ENCODE measurements around the gene SULT1A3.
"Not testable (repeated sequence)": the region's sequence is repeated elsewhere in the genome, so short reads cannot be mapped to it uniquely, and the experiment has no call there.

The SULT1A3 gene

GRCh38 chr16:30199049-30199448 is at the start of gene SULT1A3:
TSS of gene SULT1A3 (plus strand) at chr16:30199255. CDS start at chr16:30200729, 1,474 bp downstream.
- DNase-seq (ENCODE audit: low spot score) = not testable (repeated sequence)

DNA sequence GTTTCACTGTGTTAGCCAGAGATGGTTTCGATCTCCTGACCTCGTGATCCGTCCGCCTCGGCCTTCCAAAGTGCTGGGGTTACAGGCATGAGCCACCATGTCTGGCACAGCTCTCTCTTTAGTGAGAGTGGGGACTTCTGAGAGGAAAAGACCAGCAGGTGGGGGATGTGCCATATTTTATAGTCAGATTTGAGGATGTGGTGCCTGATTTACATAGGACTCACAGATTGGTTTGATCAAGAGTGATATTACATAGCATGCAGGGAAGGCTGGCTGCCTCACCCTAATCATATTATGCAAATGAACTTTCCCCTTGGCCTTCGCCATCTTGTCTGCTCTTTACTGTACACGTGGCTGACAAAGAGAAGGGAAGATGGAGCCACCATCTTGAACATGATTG is 48.0 kb upstream of the SULT1A3 start:
- no peak for DNase-seq (ENCODE audit: low spot score)

DNA sequence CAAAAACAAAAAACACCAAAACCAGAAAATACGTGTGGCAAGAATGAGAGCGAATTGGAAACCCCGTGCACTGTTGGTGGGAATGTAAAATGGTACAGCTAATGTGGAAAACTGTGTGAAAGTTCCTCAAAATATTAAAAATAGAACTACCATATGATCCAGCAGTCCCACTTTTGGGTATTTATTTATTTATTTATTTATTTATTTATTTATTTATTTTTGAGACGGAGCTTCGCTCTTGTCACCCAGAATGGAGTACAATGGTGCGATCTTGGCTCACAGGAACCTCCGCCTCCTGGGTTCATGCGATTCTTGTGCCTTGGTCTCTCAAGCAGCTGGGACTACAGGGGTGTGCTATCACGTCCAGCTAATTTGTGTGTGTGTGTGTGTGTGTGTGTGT is 46.5 kb upstream of the SULT1A3 start:
- no peak for DNase-seq (ENCODE audit: low spot score)

GRCh38 chr16:30155188-30155587 is 43.9 kb upstream of the SULT1A3 start:
- DNase-seq (ENCODE audit: low spot score) = no peak

GRCh38 chr16:30157214-30157613 is 41.8 kb upstream of the SULT1A3 start:
- no peak for DNase-seq (ENCODE audit: low spot score)

- no peak for DNase-seq (ENCODE audit: low spot score)
These were observed 35.5 kb upstream of the SULT1A3 start for GRCh38 chr16:30163538-30163937.

DNA sequence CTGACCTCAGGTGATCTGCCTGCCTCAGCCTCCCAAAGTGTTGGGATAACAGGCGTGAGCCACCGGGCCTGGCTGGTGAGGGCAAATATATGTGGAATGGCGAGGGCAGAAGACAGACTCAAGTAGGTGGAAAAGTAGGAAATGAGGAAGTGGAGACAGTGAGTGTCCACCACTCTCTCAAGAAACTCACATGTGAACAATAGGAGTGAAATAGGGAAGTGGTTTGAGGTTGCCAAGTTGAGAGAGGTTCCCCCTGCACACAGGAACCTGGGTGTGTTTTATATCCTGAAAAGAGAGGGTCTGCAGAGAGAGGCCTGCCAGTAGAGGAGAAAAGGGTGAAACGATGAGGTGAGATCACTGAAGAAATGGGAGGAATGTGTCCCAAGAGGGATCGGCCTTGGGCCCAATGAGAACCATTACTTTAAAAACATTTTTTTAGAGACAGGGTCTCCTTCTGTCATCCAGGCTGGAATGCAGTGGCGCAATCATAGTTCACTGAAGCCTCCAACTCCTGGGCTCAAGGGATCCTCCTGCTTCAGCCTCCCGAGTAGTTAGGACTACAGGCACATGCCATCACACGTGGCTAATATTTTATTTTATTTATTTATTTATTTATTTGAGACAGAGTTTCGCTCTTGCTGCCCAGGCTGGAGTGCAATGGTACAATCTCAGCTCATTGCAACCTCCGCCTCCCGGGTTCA is 32.7 kb upstream of the SULT1A3 start:
- no peak for DNase-seq (ENCODE audit: low spot score)

GRCh38 chr16:30168746-30169145 is 30.3 kb upstream of the SULT1A3 start:
- not testable (repeated sequence) for DNase-seq (ENCODE audit: low spot score)

- DNase-seq (ENCODE audit: low spot score) = not testable (repeated sequence)
These were observed 29.6 kb upstream of the SULT1A3 start for GRCh38 chr16:30169416-30169815.

- DNase-seq (ENCODE audit: low spot score) = not testable (repeated sequence)
These were observed 28.9 kb upstream of the SULT1A3 start for GRCh38 chr16:30170145-30170544.

DNA sequence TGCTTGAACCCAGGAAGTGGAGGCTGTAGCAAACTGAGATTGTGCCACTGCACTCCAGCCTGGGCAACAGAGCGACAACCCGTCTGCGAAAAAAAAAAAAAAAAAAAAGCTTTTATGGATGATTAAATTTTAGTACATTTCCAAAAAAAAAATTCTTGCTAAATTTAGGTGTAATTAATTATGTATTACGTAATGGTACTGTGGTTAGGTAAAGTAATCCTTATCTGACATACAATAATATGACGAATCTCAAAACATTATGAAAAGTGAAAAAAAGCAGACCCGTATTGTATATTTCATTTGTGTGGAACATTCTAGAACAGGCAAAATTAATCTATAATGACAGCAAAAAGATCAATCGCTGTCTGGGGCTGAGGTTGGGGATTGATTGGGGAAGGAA is 26.0 kb upstream of the SULT1A3 start:
- no peak for DNase-seq (ENCODE audit: low spot score)

DNA sequence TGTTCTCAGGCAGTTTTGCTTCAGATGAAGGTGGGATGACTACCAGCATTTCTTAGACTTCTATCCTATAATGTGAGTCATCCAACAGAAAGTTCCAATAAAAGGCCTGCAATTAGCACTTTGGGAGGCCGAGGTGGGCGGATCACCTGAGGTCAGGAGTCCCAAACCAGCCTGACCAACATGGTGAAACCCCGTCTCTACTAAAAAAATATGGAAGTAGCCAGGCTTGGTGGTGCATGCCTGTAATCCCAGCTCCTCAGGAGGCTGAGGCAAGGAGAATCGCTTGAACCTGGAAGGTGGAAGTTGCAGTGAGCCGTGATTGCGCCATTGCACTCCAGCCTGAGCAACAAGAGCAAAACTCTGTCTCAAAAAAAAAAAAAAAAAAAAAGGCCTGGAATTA is 22.2 kb upstream of the SULT1A3 start:
- not testable (repeated sequence) for DNase-seq (ENCODE audit: low spot score)

DNA sequence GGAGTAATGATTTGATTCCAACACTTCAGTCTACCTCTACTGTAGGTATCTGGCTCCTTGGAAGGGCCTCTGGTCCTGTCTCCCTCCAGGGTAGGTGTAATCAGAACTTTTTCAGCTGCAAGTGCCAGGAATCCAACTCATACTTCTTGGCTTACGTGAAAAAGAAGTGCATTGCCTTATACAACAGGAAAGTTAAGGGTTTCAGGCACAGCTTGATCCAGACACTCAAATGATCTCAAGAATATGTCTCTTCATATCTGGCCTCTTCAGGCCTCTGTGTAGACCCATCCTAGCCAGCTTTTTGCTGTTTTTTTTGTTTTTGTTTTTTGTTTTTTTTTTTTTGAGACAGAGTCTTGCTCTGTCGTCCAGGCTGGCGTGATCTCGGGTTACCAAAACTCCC is 19.9 kb upstream of the SULT1A3 start:
- no peak for DNase-seq (ENCODE audit: low spot score)

DNA sequence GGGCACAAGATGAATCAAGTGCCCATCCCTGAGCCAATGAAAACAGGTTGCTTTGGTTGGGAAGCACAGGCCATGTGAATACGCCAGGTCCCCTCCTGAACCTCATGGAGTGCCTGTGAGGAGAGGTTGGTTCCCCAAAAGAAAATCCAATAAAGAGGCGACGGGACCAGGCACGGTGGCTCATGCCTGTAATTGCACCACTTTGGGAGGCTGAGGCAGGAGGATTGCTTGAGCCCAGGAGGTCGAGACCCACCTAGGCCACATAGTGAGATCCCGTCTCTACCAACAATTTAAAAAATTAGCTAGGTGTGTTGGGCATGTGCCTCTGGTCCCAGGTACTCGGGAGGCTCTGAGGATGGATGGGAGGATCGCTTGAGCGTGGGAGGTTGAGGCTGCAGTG is 19.1 kb upstream of the SULT1A3 start:
- no peak for DNase-seq (ENCODE audit: low spot score)

GRCh38 chr16:30180741-30181140 is 18.3 kb upstream of the SULT1A3 start:
- no peak for DNase-seq (ENCODE audit: low spot score)

DNA sequence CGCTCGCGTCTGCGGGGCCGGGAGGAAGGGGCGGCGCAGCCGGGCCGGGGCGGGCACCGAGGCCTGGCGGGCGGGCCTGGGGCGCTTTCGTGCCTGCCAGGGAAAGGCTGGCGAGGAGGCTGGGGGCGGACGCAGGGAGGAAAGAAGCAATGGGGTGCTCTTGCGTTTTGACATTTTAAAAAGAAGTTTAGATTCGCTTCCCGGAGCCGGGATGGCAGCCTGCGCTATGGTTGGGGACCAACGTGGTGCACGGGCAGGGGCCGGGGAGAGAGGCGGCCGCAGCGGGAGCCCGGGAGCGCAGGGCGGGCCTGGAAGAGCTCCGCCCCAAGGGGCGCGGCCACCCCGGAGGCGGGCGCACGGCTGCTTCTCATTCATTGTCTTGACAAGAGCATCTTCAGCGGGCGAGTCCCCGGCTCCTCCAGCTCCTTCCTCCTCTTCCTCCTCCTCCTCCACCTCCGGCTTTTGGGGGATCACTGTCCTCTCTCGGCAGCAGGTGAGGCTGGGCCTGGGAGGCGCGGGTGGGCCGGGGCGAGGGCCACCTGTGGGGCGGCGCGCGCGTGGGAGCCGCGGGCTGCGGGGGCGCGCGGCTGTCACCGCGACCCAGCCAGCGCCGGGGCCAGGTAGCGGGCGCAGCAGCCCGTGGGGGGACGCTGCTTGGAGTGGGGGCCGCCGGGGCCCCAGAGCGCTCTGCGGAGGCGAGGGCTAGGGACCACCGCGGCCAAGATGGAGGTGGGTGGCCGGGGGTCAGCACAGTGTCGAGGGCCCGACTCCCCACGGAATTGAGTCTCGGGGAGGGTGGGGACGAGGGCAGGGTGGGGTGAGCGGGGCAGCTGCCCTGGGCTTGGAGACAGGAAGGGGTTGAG is 15.6 kb upstream of the SULT1A3 start, which contains the start of gene CORO1A:
Gene CORO1A (plus strand): TSS at position 370 of the 863 bp plus-strand sequence. CDS start 1,608 bp downstream, outside the sequence.
- peak; percentile 63 for DNase-seq (ENCODE audit: low spot score)

- no peak for DNase-seq (ENCODE audit: low spot score)
These were observed 14.8 kb upstream of the SULT1A3 start for GRCh38 chr16:30184096-30184890.

- no peak for DNase-seq (ENCODE audit: low spot score)
These were observed 14.0 kb upstream of the SULT1A3 start for GRCh38 chr16:30184891-30185682.

DNA sequence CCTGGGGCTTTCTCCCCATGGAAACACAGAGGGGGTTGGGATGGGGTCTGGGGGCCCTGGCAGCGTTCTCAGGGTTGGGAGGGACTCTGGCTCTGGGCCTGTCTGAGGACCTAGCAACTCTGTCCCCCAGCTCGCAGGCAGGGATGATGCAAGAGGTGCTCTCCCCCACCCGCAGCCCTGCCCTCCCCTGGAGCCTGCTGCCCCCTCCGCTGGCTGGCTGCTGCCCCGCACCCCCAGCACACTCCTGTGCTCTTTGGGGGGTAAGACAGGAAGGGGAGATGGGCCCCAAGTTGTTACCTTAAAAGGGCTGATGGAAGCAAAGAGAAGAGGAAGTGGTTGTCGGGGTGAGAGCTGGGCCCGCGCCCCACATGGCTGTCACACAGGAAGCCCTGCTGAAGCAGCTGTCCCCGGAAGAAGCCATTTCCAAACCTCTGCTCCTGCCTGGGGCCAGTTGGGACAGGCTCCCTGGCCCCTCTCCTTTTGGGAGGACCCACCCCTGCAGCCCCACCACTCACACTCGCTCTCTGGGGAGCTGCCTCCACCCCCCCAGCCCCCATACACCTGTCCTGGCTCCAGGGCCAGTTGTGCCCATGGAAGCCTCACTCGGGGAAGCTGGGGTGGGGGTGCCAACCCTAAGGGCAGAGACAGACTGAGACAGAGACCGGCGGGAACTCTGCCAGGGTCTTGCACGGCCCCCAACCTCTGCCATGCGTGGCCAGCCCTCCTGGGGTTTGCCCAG is 13.2 kb upstream of the SULT1A3 start:
- no peak for DNase-seq (ENCODE audit: low spot score)

GRCh38 chr16:30186444-30186781 is 12.6 kb upstream of the SULT1A3 start:
- no peak for DNase-seq (ENCODE audit: low spot score)

Measured in hematopoietic multipotent progenitor cell treated with erythropoietin and hydrocortisone succinate and interleukin-3 and kit ligand, for 15 days (in vitro differentiated cells).